CD1c-positive myeloid dendritic cell (primary cell): ENCODE data around the gene IKZF1.
A peak's percentile ranks its signal among the peaks of the same experiment; 100 is the strongest.

Source experiments
- DNase-seq: peaks from one replicate; pipeline ENCODE4 v3.0.0-alpha.2; 2016; ENCODE audit errors: extremely low spot score

IKZF1 gene

GRCh38 chr7:50355817-50356178 is 51.3 kb downstream of the IKZF1 start:
- peak; percentile 66 for DNase-seq

DNA sequence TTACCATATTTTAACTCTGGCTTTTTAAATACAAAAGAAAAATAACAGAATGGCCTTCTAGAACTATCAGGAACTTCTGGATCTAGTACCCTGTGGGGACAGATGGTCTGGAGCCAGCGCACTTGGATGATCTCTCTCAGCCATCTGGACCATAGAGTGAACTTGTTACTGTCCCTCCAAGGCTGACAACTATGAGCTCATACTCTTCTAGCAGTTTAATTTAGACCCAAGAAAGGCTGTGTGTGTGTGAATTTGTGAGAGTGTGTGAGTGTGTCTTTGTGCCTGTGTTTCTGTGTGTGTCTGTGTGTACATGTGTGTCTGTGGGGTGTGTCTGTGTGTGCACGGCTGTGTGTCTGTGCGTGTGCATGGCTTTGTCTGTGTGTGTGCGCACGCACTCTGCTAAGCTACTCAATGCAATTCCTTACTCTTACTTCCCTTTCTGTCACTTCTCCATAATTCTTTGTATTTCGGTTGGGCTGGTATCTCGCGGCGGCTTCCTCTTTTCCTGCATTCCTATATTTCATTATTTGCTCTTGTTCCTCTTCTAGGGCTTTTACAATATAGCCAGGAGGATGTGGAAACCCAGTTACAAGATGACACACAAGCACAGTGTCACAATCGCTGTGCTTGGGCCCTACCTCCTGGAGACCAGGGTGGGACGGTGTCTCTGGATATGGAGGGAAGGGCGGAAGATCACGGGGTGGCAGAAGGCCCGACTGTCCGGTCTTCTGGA is 51.9 kb downstream of the IKZF1 start:
- peak; percentile 96 for DNase-seq

DNA sequence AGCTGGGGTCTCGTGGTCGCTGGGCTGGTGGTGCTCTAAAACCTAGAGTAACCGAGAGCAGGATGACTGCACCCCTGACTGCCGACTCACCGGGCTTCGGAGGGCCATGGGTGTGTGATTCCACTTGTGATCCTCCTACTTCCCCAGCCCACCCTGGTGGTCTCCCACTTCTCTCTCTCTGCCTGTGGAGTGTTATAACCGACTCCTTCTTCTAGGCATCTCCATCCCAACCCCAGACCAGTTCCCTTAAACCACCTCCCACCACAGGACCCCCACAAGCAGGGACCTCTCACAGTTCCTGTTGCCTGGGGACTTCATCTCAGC is 52.4 kb downstream of the IKZF1 start:
- DNase-seq, result no peak

DNA sequence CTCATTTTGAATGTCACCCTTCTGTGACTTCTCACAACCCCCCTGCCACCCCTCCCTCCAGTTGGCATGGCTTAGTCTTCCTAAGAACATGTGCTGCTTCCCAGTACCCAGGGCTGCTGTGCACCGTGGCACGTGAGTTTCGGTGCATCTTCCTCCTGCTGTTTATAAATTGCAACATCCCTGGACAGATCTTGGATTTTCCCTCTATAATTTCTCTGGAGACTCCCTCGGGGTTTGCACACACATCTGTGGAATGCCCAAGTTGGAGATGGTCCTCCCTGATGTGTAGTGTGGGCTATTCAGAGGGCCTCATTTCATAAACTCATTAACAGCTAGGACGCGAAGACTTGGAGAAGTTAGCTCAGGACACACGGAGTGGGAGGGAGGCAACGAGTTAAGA is 52.9 kb downstream of the IKZF1 start:
- peak; percentile 71 for DNase-seq

DNA sequence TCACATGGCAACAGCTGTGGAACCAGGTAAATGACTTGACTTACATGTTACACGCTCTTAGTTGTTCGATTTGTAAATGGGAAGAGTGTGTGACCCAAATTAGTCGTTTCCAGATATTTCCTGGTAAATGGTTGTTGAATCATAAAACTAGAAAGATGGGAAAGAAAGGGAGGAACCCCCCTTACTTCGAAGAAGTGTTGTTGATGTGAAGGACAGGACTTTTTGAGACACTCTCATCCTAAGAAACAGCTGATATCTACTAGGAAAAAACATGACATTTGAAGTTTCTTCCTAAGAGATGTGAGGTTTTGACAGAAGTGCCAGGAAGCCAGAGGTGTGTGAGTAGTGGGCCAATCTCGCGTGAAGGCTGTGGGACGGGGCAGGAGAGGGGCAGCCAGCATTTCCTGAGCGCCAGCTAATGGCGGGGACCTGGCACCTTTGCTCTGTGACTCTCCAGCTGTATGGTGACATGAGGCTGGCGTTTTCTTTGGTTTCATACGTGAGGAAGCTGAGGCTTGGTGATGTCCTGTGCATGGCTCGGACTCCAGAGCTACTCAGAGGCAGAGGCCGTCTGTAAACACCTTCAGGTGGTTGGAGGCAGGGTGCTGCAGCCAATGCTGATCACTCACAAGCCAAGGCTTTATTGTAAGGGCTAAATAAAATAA is 53.7 kb downstream of the IKZF1 start:
- peak; percentile 17 for DNase-seq

DNA sequence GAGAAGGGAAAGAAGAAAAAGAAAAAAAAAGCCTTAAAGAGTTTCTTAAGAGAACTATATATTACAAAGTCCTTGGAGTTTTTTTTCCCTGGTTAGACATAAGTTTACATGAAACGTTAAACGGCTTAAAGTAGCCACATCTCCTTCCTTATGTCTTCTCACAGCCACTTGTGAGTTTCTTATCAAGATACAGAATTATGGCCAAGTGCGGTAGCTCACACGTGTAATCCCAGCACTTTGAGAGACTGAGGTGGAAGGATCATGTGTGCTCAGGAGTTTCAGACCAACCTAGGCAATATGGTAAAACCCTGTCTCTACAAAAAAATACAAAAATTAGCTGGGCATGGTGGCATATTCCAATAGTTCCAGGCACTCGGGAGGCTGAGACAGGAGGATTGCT is 54.3 kb downstream of the IKZF1 start:
- no peak for DNase-seq

- no peak for DNase-seq
These were observed 54.9 kb downstream of the IKZF1 start for GRCh38 chr7:50359258-50359994.

DNA sequence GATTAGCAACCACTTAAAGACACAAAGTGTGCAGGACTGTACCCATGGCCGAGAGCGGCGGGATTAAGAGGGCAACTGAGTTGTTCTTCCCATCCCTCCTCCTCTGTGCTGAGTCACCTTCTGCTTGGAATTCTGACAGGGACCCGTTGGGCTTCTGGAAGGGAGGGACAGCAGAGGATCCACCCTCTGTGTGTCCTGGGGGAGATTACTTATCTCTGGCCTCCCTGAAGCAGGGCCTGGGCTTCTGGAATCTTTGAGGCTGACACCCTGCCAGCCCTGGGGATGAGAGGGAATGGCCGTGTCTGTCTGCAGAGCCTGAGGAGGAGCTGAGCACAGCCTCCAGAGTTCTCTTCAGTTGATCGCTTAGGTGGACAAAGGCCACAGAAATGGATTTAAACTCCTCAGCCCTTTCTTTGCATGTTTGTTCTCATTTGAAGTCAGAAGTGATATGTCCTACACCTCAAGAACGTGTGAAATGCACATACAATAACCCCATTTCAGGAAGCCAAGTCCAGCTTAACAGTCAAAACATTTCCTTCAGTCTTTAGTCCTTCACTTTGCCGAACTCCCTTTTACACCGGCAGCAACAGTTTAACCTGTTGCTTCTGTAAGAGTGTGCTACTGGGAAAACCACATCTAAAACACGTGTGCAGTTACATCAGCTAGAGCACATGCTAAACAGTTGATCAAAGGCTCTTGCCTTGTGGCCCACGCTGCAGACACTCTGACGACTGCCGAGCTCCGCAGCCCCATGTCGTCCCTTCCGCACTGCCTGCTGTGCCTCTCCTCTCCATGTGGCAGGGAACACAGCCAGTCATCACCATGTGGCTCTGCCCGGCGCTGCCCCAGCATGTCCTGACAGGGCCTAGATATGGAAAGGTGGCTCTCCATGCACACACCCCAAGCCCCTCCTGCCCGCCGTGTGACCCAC is 55.7 kb downstream of the IKZF1 start:
- DNase-seq, result peak; percentile 47

DNA sequence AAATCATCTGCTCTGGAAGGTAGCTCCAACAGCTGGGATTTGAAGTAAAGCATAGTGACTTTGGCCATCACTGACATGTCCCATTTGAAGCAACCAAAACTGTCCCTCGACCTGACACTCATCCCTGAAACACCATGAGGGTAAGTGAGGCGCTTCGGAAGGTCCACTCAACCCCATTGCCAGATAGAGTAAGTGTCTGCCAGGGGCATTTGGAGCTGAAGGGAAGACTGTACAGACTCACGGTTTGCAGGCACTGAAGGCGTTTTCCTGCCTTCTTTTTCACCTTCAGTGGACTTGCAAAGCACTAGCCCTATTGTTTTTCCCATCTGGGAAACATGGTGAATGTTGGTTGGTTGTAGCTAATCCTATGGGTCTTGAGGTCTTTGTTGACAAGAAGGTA is 57.6 kb downstream of the IKZF1 start:
- no peak for DNase-seq

- DNase-seq, result no peak
These were observed 58.3 kb downstream of the IKZF1 start for GRCh38 chr7:50362712-50363282.

GRCh38 chr7:50363327-50364060 is 59.0 kb downstream of the IKZF1 start:
- no peak for DNase-seq

- no peak for DNase-seq
These were observed 60.1 kb downstream of the IKZF1 start for GRCh38 chr7:50364645-50365044.

DNA sequence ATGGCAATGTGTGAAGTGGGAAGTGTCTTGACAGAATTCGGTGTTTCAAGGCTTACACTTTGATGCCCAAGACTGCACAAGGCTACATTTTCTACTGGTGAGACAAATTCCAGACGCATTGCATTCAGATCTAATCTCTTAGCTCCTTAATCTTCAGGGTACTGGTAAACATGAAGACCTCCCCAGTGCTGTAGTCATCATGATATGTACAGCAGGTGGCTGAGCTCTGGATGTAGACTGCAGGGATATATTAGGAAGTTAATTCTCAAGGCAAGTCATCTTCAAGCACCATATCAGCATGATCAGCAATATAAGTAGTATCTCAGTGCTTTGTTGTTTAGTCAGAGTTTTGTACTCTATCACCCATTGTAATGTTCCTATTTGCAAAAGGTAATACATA is 61.8 kb downstream of the IKZF1 start:
- DNase-seq, result no peak

GRCh38 chr7:50367100-50367499 is 62.6 kb downstream of the IKZF1 start:
- no peak for DNase-seq

GRCh38 chr7:50367570-50367969 is 63.1 kb downstream of the IKZF1 start:
- no peak for DNase-seq

GRCh38 chr7:50368366-50368765 is 63.9 kb downstream of the IKZF1 start:
- DNase-seq, result no peak

- peak; percentile 78 for DNase-seq
These were observed 64.9 kb downstream of the IKZF1 start for GRCh38 chr7:50369143-50370026.

DNA sequence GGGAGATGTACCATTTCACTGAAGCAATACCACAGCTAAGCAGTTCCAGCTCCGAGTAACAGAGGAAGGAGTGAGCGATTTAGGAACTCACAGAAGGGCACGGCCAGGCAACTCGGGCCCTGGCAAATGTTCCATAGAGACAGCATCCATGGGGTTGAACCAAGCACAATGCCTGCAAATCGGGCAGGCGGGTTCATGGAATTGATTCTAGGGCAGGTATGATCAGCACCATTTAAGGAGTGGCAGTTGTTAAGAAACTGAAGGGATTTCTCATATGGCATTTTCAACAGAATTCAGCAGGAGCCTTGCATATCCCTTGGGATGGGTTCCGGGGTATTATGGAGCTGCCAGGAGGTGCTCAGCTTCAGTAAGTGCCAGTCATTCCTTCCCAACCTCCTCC is 66.4 kb downstream of the IKZF1 start:
- no peak for DNase-seq

DNA sequence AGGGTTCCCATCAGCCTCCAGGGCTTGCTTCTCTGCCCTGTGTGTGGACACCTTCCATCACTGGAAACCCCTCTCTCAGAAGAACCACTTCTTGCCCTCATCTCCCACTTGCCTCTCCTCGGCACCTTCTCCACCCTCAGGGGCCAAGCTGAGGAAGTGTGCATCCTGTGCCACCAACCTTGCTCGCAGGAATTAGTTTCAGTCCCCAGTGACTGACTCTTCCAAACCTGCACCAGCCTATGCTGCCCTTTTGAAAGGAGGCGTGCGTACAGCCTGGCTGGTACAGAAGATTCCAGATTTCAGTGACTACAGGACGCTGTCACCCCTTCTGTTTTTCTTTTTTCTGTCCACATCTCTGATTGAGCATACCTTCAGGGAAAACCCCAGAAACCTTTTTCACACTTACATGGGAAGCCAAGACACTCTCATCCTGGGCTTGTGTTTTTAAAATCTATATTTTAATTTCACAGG is 67.1 kb downstream of the IKZF1 start:
- no peak for DNase-seq

DNA sequence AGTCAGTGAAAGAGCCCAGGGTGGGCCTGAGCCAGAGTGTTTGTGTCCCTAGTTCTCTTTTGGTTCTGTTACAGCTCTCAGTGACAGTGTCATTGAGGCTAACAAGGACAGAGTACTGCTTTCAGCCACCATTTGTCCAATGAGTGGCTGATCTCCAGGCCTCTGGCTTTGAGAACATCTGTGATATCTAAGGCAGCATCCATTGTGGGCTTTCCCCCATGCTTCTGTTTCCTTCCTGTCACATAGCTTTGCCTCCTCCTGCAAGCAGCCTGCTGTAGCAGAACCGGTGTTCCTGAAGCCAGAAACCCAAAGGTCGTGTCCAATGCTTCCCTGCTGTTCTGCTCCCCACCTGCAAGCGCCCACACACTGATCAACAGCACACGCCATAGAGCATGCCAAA is 68.4 kb downstream of the IKZF1 start:
- DNase-seq, result no peak
